GM12878 (cell line): ENCODE results near the gene TFDP1. TPM values are rescaled to one million over a fixed set of nuclear protein-coding genes. Genes with fewer than 3 reads are reported as not detected.
"Not testable (repeated sequence)": the region's sequence is repeated elsewhere in the genome, so short reads cannot be mapped to it uniquely, and the experiment has no call there.

Source experiments
- ATAC-seq: fragments of 200-7000 bp; cut with Tn5 transposase; 3 replicates; pipeline ENCODE4 v1.9.1; 2020; ENCODE audit warnings: mild to moderate bottlenecking, moderate library complexity
- BruUV-seq: library from RNA; stranded (reverse); fragments of 400-500 nt; replicated peaks from 2 replicates; lab custom pipeline; 2021; lab: Mats Ljungman, UMichigan
- CTCF ChIA-PET: fragments of 300-600 bp; sonication (Branson Sonifier 250); formaldehyde crosslinking; extraction: SDS; loops from one replicate; lab custom pipeline; 2021; ENCODE audit warnings: inconsistent platforms; lab: Yijun Ruan, JAX
- POLR2A ChIA-PET: fragments of 350-600 bp; formaldehyde crosslinking; extraction: SDS; loops from one replicate; lab custom pipeline; 2021; ENCODE audit warnings: inconsistent platforms; lab: Charles Lee
- RAD21 ChIA-PET: fragments of 300-600 bp; sonication (Branson Sonifier 250); formaldehyde crosslinking; loops from one replicate; lab custom pipeline; 2023; ENCODE audit warnings: antibody characterized with exemption; ENCODE audit not compliant: unreplicated experiment; lab: Charles Lee
- SMC1A ChIA-PET: fragments of 300-600 bp; sonication (Branson Sonifier 250); formaldehyde crosslinking; loops from one replicate; lab custom pipeline; 2023; ENCODE audit not compliant: unreplicated experiment, uncharacterized antibody; lab: Charles Lee
- DNase-seq: peaks from one replicate; pipeline ENCODE4 v3.0.0-alpha.2; 2011; ENCODE audit warnings: low read depth, low spot score
- FAIRE-seq: peaks from 3 replicates; lab custom pipeline; 2011; peaks lifted over from hg19 to GRCh38; lab: Jason Lieb, UNC
- H2AFZ ChIP-seq: 2 replicates; pipeline ENCODE4 v1.6.0; 2011; ENCODE audit warnings: low read depth, low read length, control low read depth; ENCODE audit not compliant: control insufficient read depth
- H3K27ac ChIP-seq: 2 replicates; pipeline ENCODE4 v1.5.1; 2011; ENCODE audit warnings: control low read depth; ENCODE audit not compliant: control insufficient read depth, insufficient read depth
- H3K27me3 ChIP-seq, 2 experiments: replicated peaks in 1 of 2; 2 replicates each; pipeline versions ENCODE4 v1.6.0 to v1.6.1; 2011; ENCODE audit warnings: low read length in 1 of 2; ENCODE audit not compliant: control insufficient read depth in 2 of 2, insufficient read depth in 2 of 2
- H3K36me3 ChIP-seq, 2 experiments: 2 replicates each; pipeline ENCODE4 v1.5.1; 2011; ENCODE audit warnings: low read length in 1 of 2; ENCODE audit not compliant: control insufficient read depth in 2 of 2, insufficient read depth in 2 of 2
- H3K4me1 ChIP-seq: 2 replicates; pipeline ENCODE4 v1.6.1; 2011; ENCODE audit warnings: mild to moderate bottlenecking, low read length, moderate library complexity, mixed read lengths; ENCODE audit not compliant: control insufficient read depth, insufficient read depth
- H3K4me2 ChIP-seq: 2 replicates; pipeline ENCODE4 v1.6.0; 2011; ENCODE audit warnings: control low read depth; ENCODE audit not compliant: control insufficient read depth, insufficient read depth
- H3K4me3 ChIP-seq: fragments of 200-600 bp; sonication (generic); 2 replicates; pipeline ENCODE4 v1.5.1; 2016
- H3K79me2 ChIP-seq: 2 replicates; pipeline ENCODE4 v1.6.0; 2011; ENCODE audit warnings: low read length; ENCODE audit not compliant: control insufficient read depth, insufficient read depth
- H3K9ac ChIP-seq: 2 replicates; pipeline ENCODE4 v1.8.0; 2011; ENCODE audit warnings: low read length, control low read depth, mixed read lengths; ENCODE audit not compliant: control insufficient read depth, insufficient read depth
- H3K9me3 ChIP-seq: replicated peaks from 3 replicates; pipeline ENCODE4 v1.5.1; 2011; ENCODE audit warnings: mild to moderate bottlenecking, low read length; ENCODE audit not compliant: control insufficient read depth, insufficient read depth
- H4K20me1 ChIP-seq: 2 replicates; pipeline ENCODE4 v1.6.0; 2011; ENCODE audit not compliant: control insufficient read depth, insufficient read depth
- ATF7 ChIP-seq: fragments of 450-650 bp; IDR thresholded peaks from 2 replicates; pipeline ENCODE4 v1.6.1; 2016; ENCODE audit warnings: low read depth, mild to moderate bottlenecking
- HDGF ChIP-seq: fragments of 450-650 bp; IDR thresholded peaks from 2 replicates; pipeline ENCODE4 v1.6.1; 2016; ENCODE audit warnings: antibody characterized with exemption
- RUNX3 ChIP-seq: IDR thresholded peaks from 2 replicates; pipeline ENCODE4 v1.6.1; 2012; ENCODE audit warnings: low read length, inconsistent platforms
- WGBS: methylation state at CpG from one replicate; pipeline ENCODE4 v1.1.6; 2016; ENCODE audit warnings: low lambda C conversion rate; ENCODE audit not compliant: insufficient replicate concordance, insufficient coverage; ENCODE audit errors: missing lambda C conversion rate; 5-methylcytosine and 5-hydroxymethylcytosine counted together
- in situ Hi-C: fragments of 300-500 bp; cut with MboI; formaldehyde crosslinking; loops from 9 replicates; pipeline ENCODE4 v1.14.3; 2018; ENCODE audit warnings: mixed read lengths
- intact Hi-C: fragments of 100-400 bp; cut with micrococcal nuclease; formaldehyde crosslinking; loops from one replicate; pipeline ENCODE4 v1.14.2; 2022; ENCODE audit not compliant: unreplicated experiment
- polyA plus RNA-seq, 11 experiments: library from polyadenylated mRNA; depleted of rRNA in 4 of 11; unstranded in 6 of 11; stranded (reverse) in 5 of 11; fragments of >200 nt; fragmentation: Nextera tagmentation in 4 of 11; fragmentation: Illumina TruSeq in 1 of 11; extraction: Ambion mirVana in 4 of 11; extraction: Trizol in 1 of 11; gene quantifications; 1 replicate in 1 of 11; 2 replicates in 10 of 11; pipeline versions ENCODE4 v1.2.1 to v1.2.3, GENCODE V29; 2011 to 2016; ENCODE audit warnings: inconsistent platforms in 2 of 11, missing spikeins in 2 of 11, low read depth in 1 of 11
- total RNA-seq, 4 experiments: library from RNA; depleted of rRNA in 3 of 4; stranded (reverse); fragments of >200 nt in 3 of 4; fragmentation: Illumina TruSeq in 1 of 4; extraction: Trizol in 1 of 4; gene quantifications; 2 replicates each; pipeline versions ENCODE4 v1.2.1 to v1.2.3, GENCODE V29; 2013 to 2021
- TF ChIP-seq, protein P1 (sequence below): fragments of 150-350 bp; IDR thresholded peaks from 2 replicates; pipeline ENCODE4 v1.6.1; 2014; ENCODE audit warnings: mild to moderate bottlenecking, low read depth, low read length
- TF ChIP-seq, protein P2 (sequence below): fragments of 450-650 bp; formaldehyde crosslinking; IDR thresholded peaks from 2 replicates; pipeline ENCODE4 v1.5.0; 2022; ENCODE audit warnings: mild to moderate bottlenecking, missing genetic modification characterization

The TFDP1 gene
- total and polyA plus RNA-seq, 10 of the 15 experiments (the other 5 are each of a cell fraction or from before 2014, with no cell fraction given), result 37.7 to 254 (median 119) TPM

DNA sequence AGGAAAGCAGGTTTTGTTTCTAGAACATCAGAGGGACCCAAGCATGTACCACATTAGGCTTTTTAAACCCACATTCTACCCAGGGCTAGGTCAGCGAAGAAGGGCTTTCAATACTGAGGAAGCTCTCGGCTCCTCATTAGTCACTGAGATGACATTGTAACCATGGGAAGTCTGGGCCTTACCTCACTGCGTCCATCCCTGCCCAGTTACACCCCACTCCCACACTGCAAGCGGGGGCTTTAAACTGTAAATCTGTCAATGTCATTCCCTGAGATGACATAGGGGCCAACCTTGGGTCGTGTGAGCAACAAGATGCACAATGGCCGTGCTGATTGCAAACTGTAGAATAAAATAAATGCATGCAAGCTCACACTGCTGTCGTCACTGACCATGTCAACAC, 21.7 kb upstream of the TFDP1 start (continued):
- TF ChIP-seq, protein P1, sequence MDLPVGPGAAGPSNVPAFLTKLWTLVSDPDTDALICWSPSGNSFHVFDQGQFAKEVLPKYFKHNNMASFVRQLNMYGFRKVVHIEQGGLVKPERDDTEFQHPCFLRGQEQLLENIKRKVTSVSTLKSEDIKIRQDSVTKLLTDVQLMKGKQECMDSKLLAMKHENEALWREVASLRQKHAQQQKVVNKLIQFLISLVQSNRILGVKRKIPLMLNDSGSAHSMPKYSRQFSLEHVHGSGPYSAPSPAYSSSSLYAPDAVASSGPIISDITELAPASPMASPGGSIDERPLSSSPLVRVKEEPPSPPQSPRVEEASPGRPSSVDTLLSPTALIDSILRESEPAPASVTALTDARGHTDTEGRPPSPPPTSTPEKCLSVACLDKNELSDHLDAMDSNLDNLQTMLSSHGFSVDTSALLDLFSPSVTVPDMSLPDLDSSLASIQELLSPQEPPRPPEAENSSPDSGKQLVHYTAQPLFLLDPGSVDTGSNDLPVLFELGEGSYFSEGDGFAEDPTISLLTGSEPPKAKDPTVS, result no peak
- TF ChIP-seq, protein P2, sequence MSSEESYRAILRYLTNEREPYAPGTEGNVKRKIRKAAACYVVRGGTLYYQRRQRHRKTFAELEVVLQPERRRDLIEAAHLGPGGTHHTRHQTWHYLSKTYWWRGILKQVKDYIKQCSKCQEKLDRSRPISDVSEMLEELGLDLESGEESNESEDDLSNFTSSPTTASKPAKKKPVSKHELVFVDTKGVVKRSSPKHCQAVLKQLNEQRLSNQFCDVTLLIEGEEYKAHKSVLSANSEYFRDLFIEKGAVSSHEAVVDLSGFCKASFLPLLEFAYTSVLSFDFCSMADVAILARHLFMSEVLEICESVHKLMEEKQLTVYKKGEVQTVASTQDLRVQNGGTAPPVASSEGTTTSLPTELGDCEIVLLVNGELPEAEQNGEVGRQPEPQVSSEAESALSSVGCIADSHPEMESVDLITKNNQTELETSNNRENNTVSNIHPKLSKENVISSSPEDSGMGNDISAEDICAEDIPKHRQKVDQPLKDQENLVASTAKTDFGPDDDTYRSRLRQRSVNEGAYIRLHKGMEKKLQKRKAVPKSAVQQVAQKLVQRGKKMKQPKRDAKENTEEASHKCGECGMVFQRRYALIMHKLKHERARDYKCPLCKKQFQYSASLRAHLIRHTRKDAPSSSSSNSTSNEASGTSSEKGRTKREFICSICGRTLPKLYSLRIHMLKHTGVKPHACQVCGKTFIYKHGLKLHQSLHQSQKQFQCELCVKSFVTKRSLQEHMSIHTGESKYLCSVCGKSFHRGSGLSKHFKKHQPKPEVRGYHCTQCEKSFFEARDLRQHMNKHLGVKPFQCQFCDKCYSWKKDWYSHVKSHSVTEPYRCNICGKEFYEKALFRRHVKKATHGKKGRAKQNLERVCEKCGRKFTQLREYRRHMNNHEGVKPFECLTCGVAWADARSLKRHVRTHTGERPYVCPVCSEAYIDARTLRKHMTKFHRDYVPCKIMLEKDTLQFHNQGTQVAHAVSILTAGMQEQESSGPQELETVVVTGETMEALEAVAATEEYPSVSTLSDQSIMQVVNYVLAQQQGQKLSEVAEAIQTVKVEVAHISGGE (CRISPR knock-in tag), result no peak
- TF ChIP-seq ATF7 (no peak), RUNX3 (no peak), HDGF (no peak)
- TF ChIP-seq, all 136 proteins: peak for 0

DNA sequence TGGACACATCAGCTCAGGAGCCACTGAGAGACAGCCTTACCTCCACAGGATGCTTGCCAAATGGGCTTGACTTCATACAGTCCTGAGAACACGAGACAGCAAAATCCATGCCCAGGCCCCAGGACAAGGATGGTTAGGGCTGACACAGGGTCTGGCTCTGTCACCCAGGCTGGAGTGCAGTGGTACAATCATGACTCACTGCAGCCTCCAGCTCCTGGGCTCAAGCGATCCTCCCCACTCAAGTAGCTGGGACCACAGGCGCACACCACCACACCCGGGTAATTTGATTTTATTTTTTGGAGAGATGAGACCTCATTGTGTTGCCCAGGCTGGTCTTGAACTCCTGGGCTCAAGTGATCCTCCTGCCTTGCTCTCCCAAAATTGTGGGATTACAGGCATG, 21.0 kb upstream of the TFDP1 start:
- H3K79me2 ChIP-seq, BruUV-seq, ATAC-seq, H3K9ac ChIP-seq, in situ Hi-C loops, H2AFZ ChIP-seq, H3K27me3 ChIP-seq, H3K4me1 ChIP-seq, H4K20me1 ChIP-seq, H3K4me3 ChIP-seq, H3K9me3 ChIP-seq, DNase-seq, H3K27ac ChIP-seq, H3K36me3 ChIP-seq, RAD21 ChIA-PET, H3K4me2 ChIP-seq, POLR2A ChIA-PET, FAIRE-seq: not testable (repeated sequence)
- intact Hi-C loops, result loop anchor here (2.0 kb wide), 1 partner anchor 621 kb away; no protein-coding TSS in a partner anchor
- 65% methylated on average over 4 of the region's 4 CpGs for WGBS
- SMC1A ChIA-PET, result interaction anchor here (1.0 kb wide), 1 partner anchor 147 kb away, joined by 3 read pairs; no protein-coding TSS in a partner anchor
- CTCF ChIA-PET, result interaction anchor here (1.1 kb wide), 1 partner anchor 105 kb away, joined by 4 read pairs; no protein-coding TSS in a partner anchor
